DMS79 treated with DMSO at 0.1 percent for 48 hours (cell line): ENCODE results near the gene MED12L.

Source experiments
- DNase-seq: peaks from one replicate; lab custom pipeline; 2025; lab: John Stamatoyannopoulos, UW

MED12L gene

DNA sequence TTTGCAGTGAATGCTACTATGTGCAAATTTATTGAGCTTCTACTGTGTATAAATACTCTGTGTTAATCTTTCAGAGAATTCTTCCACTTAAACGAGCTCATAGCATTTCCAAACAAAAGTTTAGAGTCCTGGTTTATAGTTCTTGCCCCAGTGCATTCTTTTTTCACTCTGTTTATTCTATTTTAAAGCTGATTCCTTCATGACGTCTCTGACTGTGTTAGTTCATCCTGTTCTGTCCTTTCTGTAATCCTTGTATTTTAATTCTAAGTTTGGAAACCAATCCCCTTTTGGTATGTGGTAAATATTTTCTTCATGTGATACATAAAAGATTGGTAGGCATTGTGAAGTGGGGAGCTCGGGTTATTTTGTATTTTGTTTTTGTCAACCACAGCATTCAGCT, 174.2 kb downstream of the MED12L start:
- no peak for DNase-seq

DNA sequence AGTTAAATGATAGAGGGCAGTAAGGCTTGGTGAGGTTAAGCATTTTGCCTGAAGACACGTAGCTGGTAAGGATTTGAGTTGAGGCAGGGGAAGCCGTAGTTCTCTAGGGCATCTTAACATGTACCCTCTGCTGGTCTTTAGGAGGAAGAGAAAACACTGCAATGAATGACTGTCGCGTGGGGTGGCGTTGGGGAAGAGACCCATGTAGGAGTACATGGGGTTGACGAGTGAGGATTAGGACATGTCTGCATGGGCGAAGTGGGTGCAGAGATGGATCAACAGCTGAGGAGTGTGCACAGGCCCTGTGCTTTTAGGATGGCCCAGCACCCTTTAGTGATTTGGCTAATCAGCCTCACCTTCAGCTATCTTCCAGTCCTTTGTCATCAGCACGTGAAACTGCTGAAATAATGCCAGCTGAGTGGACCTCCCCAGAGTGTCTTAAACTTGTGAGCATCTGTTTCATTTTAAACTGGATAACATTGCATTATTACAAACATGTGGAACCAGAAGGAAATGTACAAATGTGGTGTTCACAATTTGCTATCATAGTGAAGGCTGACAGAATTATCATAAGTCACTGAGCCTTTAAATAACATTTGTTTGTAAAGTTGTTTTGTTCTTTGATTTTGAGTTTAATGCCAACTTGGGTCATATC, 177.5 kb downstream of the MED12L start:
- no peak for DNase-seq

GRCh38 chr3:151264605-151265004, 179.1 kb downstream of the MED12L start:
- DNase-seq = no peak

DNA sequence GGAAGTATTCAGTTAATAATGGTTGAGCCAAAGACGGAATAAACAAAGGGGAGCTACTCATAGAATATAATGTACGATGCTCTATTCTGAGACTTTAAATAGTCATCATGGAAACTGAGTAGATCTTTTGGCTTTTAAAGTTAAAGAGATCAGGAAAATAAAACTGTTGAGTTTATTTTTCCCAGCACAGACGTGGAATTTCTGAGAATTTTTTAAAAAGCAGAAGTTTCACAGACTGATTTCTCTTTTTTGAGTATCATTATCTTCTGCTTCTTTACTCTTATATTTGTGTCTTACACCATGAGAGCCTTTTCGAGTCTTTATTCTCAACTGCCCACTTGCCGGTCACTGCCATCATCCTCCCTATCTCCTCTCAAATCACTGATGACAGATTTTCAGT, 179.7 kb downstream of the MED12L start:
- DNase-seq = no peak

DNA sequence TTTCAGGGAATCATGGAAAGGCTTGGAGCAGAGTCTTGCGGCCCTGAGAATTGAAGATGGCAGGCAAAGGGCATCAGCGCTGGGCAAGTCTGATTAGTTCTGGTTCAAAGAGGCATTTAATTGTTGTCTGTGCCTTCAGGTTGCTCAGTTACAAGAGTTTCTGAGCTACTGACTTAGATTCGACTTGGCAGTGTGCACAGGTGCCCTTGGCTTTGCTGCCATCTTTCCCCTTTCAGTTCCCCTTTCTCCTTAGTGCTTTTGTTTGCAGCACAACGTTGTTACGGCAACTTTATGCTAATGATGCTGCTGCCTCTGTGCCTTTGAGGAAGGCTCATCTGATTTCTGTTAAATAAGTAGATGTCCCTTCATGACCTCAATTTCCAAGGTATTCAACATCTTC, 180.4 kb downstream of the MED12L start:
- no peak for DNase-seq

- no peak for DNase-seq
Measured at GRCh38 chr3:151267066-151267465, 181.6 kb downstream of the MED12L start.

- no peak for DNase-seq
Measured at GRCh38 chr3:151268267-151269235, 183.1 kb downstream of the MED12L start.

- DNase-seq = no peak
Measured at GRCh38 chr3:151269631-151270030, 184.2 kb downstream of the MED12L start.

DNA sequence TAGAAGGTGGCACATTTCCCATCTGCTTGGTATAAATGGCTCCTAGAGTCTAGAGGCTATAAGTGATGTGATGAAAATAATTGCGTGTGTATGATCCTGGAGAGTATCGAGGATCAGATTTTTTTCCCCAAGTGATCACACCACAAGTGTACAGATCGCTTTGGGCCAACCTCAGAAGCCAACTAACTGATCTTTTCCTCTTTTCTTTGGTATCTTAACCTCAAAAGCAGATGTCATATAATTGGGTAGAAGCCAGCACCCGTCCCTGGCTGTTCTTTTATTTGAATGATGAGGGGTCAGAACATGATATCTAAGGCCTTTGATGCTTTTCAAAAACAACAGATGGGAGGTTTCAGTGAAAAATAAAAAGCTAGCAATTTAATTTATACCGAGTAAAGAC, 189.6 kb downstream of the MED12L start:
- no peak for DNase-seq

GRCh38 chr3:151276038-151276686, 190.7 kb downstream of the MED12L start:
- no peak for DNase-seq

- DNase-seq = no peak
Measured at GRCh38 chr3:151276687-151277042, 191.2 kb downstream of the MED12L start.

DNA sequence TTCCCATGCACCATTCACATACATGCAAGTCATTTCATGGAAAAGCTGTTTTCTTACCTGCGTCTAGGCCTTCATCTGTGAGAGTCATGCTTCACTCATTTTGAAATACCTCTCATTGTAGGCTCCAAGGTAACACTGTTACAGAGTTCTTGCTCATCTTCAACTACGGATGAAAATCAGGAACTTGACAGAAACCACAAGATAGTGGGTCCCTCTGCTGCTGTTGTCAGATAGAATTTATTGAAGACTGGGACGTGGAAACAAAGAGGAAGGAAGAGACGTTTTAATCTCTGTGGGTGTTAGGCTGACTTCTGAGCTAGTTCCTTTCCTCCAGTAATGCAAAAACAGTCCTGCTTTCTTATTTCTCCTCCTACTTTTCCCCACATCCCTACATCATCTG, 192.8 kb downstream of the MED12L start, which contains the start of gene P2RY14:
P2RY14 (minus strand) TSS at position 313 of the 400 bp plus-strand sequence. CDS start 64,226 bp downstream, outside the sequence.
- DNase-seq = no peak

DNA sequence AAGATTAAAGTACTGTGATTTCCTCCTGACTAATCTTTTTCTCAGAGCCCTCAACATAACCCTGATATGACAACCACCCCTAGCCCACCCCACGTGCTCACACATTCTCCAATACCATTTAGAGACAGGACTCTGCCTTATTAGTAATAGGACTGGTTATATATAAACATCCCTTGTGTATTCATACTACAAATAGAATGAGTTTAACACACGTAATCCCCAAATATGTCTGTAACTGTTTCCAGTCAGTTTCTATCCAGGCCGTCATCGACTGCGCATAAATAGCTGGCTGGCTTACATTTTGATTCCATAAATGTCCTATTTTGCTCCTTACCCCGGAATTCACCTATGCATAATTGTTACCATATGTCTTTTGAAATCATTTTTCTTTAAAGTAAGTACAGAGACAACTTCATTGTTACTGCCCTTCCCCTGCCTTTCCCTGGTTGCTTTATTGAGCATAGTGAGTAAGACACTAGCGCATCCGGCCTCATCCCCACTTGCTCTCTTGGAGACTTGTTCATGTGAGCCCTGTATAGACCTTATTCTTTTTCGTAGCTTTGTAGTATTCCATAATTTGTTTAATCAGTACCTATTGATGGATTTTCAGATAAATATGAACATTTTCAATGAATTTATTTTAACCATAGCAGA, 196.3 kb downstream of the MED12L start:
- no peak for DNase-seq

DNA sequence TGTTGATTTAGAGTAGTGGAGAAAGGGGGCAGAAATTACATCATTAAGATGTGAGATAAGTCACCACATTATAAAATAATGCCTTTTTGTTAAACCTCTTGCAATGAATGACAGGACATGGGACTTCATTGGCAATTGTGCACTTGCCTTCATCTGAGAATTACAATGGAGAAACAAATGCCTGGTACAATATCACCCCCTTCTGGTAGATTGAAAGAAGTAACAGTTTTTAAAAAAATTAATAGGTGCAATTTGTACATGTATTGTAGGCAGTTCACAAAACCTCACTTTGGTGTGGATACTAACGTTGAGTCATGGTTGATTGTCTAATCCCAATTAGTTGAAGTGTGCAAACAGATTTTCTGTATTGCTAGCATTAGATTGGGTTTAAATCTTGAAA, 197.5 kb downstream of the MED12L start:
- peak; percentile 70 for DNase-seq

- no peak for DNase-seq
Measured at GRCh38 chr3:151283387-151283786, 197.9 kb downstream of the MED12L start.

- DNase-seq = no peak
Measured at GRCh38 chr3:151283907-151284461, 198.5 kb downstream of the MED12L start.

DNA sequence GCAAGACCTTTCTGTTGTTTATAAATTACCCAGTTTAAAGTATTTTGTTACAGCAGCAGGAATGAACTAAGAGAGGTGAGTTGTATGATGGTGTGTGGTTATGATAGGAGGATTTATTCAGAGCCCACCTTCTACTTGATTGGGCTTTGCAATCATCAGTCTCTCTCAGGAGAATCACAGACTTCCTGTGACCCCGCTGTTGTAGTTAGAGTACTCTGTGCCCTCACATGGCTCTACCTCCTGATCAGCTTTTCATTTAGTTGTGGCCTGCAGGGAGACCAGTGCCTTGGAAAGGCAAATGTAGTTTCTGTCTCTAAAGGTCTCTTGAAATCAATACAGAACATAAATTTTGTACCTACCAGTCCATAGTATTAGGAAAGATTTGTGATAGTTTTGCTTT, 200.5 kb downstream of the MED12L start:
- DNase-seq = no peak

DNA sequence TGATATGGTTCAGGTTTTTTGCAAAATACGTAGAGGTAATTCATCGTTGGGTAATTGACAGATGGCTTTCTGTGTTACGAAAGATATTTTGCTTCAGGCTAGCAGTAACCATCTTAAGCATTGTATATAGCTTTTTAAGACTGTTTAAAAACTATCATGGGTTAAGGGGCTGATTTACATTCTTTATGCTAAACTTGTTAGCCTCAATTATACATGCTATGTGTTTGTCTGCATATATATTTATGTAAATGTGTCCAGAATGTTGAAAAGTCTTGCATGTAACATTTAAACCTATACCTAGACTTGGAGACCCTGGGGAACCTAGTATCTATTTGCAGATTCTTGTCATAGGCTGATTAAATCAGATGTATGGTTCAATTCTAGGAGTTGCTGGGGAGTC, 204.0 kb downstream of the MED12L start:
- DNase-seq = no peak

DNA sequence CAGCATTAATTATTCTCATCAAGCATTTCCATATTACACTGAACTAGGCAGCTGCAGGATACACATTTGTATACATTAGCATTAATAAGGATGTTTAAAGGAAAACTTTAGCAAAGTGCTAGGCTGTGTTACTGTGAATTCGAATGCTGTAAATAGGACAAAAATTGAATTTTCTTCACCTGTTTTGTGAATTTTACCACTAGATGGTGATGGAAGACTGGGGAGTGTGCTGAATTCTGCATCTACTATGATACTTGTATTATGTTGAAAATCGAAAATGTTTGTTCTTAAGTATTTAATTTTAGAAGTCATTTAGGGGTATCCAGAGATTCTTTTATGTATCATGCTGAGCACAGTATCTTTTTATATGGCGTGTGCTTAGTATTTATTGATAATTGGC, 205.2 kb downstream of the MED12L start:
- DNase-seq = no peak

- no peak for DNase-seq
Measured at GRCh38 chr3:151293127-151293526, 207.7 kb downstream of the MED12L start.

DNA sequence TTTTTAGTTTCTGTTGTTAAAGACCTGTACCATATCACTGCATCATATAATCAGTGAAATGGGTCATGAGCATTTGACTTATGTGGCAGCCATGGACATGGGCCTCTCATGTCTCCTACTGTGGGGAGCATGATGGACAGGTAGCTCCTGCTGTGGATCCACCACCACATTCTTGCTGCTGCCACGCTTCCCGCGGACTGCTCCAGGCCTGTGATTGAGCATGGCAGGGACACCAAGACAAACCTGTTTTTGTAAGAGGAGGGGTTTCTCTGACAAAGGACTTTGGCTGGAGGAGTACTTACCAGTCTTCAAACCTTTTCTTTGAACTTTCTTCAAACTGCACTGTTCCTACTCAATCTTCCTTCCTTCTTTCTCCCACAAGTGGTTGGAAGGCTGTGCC, 210.8 kb downstream of the MED12L start:
- no peak for DNase-seq

- DNase-seq = no peak
Measured at GRCh38 chr3:151297429-151297828, 212.0 kb downstream of the MED12L start.
